SK-N-SH (cell line): ENCODE measurements around the gene ZEB1. TPM values are rescaled to one million over a fixed set of nuclear protein-coding genes. Genes with fewer than 3 reads are reported as not detected.

Experiments
- CTCF ChIA-PET: fragments of 300-600, 350-600 bp; formaldehyde crosslinking; extraction: SDS; loops from one replicate; lab custom pipeline; 2021; lab: Yijun Ruan, JAX
- POLR2A ChIA-PET: fragments of 350-600 bp; sonication (Branson Sonifier 250); formaldehyde crosslinking; extraction: SDS; loops from one replicate; lab custom pipeline; 2020; ENCODE audit warnings: antibody characterized with exemption, inconsistent platforms; lab: Yijun Ruan, JAX
- DNase-seq: peaks from one replicate; pipeline ENCODE4 v3.0.0; 2012
- H2AFZ ChIP-seq: fragments of 200-600 bp; sonication (generic); 2 replicates; pipeline ENCODE4 v1.8.1; 2016; ENCODE audit warnings: antibody characterized with exemption, mild to moderate bottlenecking, low read depth
- H3F3A ChIP-seq: fragments of 200-600 bp; sonication (generic); replicated peaks from 2 replicates; pipeline ENCODE3; 2016; ENCODE audit warnings: antibody characterized with exemption, mild to moderate bottlenecking; ENCODE audit not compliant: insufficient read depth
- H3K27ac ChIP-seq, 2 experiments: fragments of 200-500 bp in 1 of 2; fragments of 200-600 bp in 1 of 2; sonication (Bioruptor generic) in 1 of 2; sonication (generic), shearing (Covaris generic) in 1 of 2; 2 replicates each; pipeline versions ENCODE4 v1.5.1 to v1.6.1; 2014 to 2016; ENCODE audit warnings: low read depth in 2 of 2, inconsistent platforms in 1 of 2, low read length in 1 of 2, mild to moderate bottlenecking in 1 of 2, mixed read lengths in 1 of 2
- H3K27me3 ChIP-seq: fragments of 200-600 bp; sonication (generic), shearing (Covaris generic); 2 replicates; pipeline ENCODE4 v1.6.1; 2016; ENCODE audit warnings: mixed run types; ENCODE audit not compliant: insufficient read depth
- H3K36me3 ChIP-seq, 2 experiments: fragments of 200-500 bp in 1 of 2; fragments of 200-600 bp in 1 of 2; sonication (Bioruptor generic) in 1 of 2; sonication (generic) in 1 of 2; replicated peaks in 1 of 2; 2 replicates each; pipeline versions ENCODE3 to v1.5.1; 2014 to 2016; ENCODE audit warnings: low read length in 1 of 2, mild to moderate bottlenecking in 1 of 2; ENCODE audit not compliant: insufficient read depth in 2 of 2, control insufficient read depth in 1 of 2
- H3K4me1 ChIP-seq, 2 experiments: fragments of 200-500 bp in 1 of 2; fragments of 200-600 bp in 1 of 2; sonication (Bioruptor generic) in 1 of 2; sonication (generic), shearing (Covaris generic) in 1 of 2; 2 replicates each; pipeline versions ENCODE4 v1.5.1 to v1.6.1; 2014 to 2016; ENCODE audit warnings: low read depth in 1 of 2, low read length in 1 of 2, mixed run types in 1 of 2; ENCODE audit not compliant: insufficient read depth in 2 of 2, control insufficient read depth in 1 of 2
- H3K4me2 ChIP-seq: fragments of 200-600 bp; sonication (generic), shearing (Covaris generic); 2 replicates; pipeline ENCODE4 v1.6.1; 2017; ENCODE audit warnings: mixed run types
- H3K4me3 ChIP-seq, 2 experiments: fragments of 200-500 bp in 1 of 2; fragments of 200-600 bp in 1 of 2; sonication (Bioruptor generic) in 1 of 2; sonication (generic), shearing (Covaris generic) in 1 of 2; 2 replicates each; pipeline versions ENCODE4 v1.5.1 to v1.8.1; 2014 to 2016; ENCODE audit warnings: low read depth in 2 of 2, inconsistent platforms in 1 of 2, low read length in 1 of 2, mild to moderate bottlenecking in 1 of 2, mixed read lengths in 1 of 2, moderate library complexity in 1 of 2
- H3K79me2 ChIP-seq: fragments of 200-600 bp; sonication (generic); 2 replicates; pipeline ENCODE4 v1.8.1; 2017; ENCODE audit warnings: mild to moderate bottlenecking; ENCODE audit not compliant: insufficient read depth
- H3K9ac ChIP-seq: fragments of 200-600 bp; sonication (generic); 2 replicates; pipeline ENCODE4 v1.6.1; 2017; ENCODE audit warnings: mixed run types
- H3K9me2 ChIP-seq: fragments of 200-600 bp; sonication (generic); 2 replicates; pipeline ENCODE4 v1.6.1; 2017; ENCODE audit warnings: mixed run types
- H3K9me3 ChIP-seq: fragments of 200-600 bp; sonication (generic); 2 replicates; pipeline ENCODE4 v1.6.1; 2017; ENCODE audit warnings: mixed run types, mild to moderate bottlenecking, moderate library complexity
- H4K20me1 ChIP-seq: fragments of 200-600 bp; sonication (generic); 2 replicates; pipeline ENCODE4 v1.6.1; 2017; ENCODE audit warnings: mild to moderate bottlenecking, mixed run types; ENCODE audit not compliant: insufficient read depth
- CHD2 ChIP-seq: fragments of 150-350 bp; IDR thresholded peaks from 2 replicates; pipeline ENCODE4 v1.6.1; 2018; ENCODE audit warnings: low read length; ENCODE audit not compliant: partially characterized antibody
- ELF1 ChIP-seq: IDR thresholded peaks from 2 replicates; pipeline ENCODE4 v1.4.0; 2012
- EZH2phosphoT487 ChIP-seq: fragments of 200-600 bp; sonication (generic); IDR thresholded peaks from 2 replicates; pipeline ENCODE4 v1.6.1; 2017; ENCODE audit warnings: low read depth, mixed run types, mild to moderate bottlenecking, antibody characterized with exemption, moderate library complexity, borderline replicate concordance
- FOSL2 ChIP-seq: IDR thresholded peaks from 2 replicates; pipeline ENCODE4 v1.4.0; 2012; ENCODE audit warnings: low read depth, mild to moderate bottlenecking, moderate library complexity, borderline replicate concordance
- FOXJ3 ChIP-seq: sonication (generic); formaldehyde crosslinking; IDR thresholded peaks from 2 replicates; pipeline ENCODE4 v1.5.1; 2020; ENCODE audit warnings: mild to moderate bottlenecking, missing genetic modification reagents
- GABPA ChIP-seq: IDR thresholded peaks from 2 replicates; pipeline ENCODE4 v1.4.0; 2012; ENCODE audit warnings: low read depth, mild to moderate bottlenecking
- JUND ChIP-seq: IDR thresholded peaks from 2 replicates; pipeline ENCODE4 v1.4.0; 2012
- MEF2A ChIP-seq: IDR thresholded peaks from 2 replicates; pipeline ENCODE4 v1.4.0; 2012; ENCODE audit warnings: low read depth, borderline replicate concordance
- NFIC ChIP-seq: IDR thresholded peaks from 2 replicates; pipeline ENCODE4 v1.4.0; 2012; ENCODE audit warnings: borderline replicate concordance
- POLR2AphosphoS5 ChIP-seq: IDR thresholded peaks from 2 replicates; pipeline ENCODE4 v1.6.1; 2012; ENCODE audit warnings: low read depth, low read length
- RCOR1 ChIP-seq: fragments of 150-350 bp; IDR thresholded peaks from 2 replicates; pipeline ENCODE4 v1.6.1; 2017; ENCODE audit warnings: antibody characterized with exemption, low read length
- SIN3A ChIP-seq: IDR thresholded peaks from 2 replicates; pipeline ENCODE4 v1.6.1; 2012; ENCODE audit warnings: low read depth, mild to moderate bottlenecking, low read length, moderate library complexity, borderline replicate concordance
- TAF1 ChIP-seq: IDR thresholded peaks from 2 replicates; pipeline ENCODE4 v1.6.1; 2012; ENCODE audit warnings: low read depth, mild to moderate bottlenecking, low read length, moderate library complexity, borderline replicate concordance
- TCF12 ChIP-seq: IDR thresholded peaks from 2 replicates; pipeline ENCODE4 v1.4.0; 2012
- WGBS: methylation state at CpG from one replicate; pipeline ENCODE4 v1.1.6; 2017; ENCODE audit warnings: low lambda C conversion rate; 5-methylcytosine and 5-hydroxymethylcytosine counted together
- polyA plus RNA-seq, 3 experiments: library from polyadenylated mRNA; depleted of rRNA; stranded (reverse); fragments of >200 nt; gene quantifications; 2 replicates each; pipeline ENCODE4 v1.2.3, GENCODE V29; 2012
- TF ChIP-seq, protein P1 (sequence below): fragments of 150-350 bp; IDR thresholded peaks from 2 replicates; pipeline ENCODE4 v1.6.1; 2017; ENCODE audit warnings: antibody characterized with exemption, low read length, low read depth, borderline replicate concordance
- TF ChIP-seq, protein P2 (sequence below): IDR thresholded peaks from 2 replicates; pipeline ENCODE4 v1.4.0; 2012; ENCODE audit warnings: low read depth
- TF ChIP-seq, protein P3 (sequence below): fragments of 150-350 bp; IDR thresholded peaks from 2 replicates; pipeline ENCODE4 v1.6.1; 2016; ENCODE audit warnings: mild to moderate bottlenecking, low read depth, low read length
- TF ChIP-seq, protein P4 (sequence below): fragments of 200-600 bp; sonication (generic); IDR thresholded peaks from 2 replicates; pipeline ENCODE4 v1.6.1; 2017; ENCODE audit warnings: antibody characterized with exemption, mild to moderate bottlenecking, moderate library complexity

Gene ZEB1
- polyA plus RNA-seq, 1 of the 3 experiments (the other 2 are of a cell fraction) = 5.4 TPM

DNA sequence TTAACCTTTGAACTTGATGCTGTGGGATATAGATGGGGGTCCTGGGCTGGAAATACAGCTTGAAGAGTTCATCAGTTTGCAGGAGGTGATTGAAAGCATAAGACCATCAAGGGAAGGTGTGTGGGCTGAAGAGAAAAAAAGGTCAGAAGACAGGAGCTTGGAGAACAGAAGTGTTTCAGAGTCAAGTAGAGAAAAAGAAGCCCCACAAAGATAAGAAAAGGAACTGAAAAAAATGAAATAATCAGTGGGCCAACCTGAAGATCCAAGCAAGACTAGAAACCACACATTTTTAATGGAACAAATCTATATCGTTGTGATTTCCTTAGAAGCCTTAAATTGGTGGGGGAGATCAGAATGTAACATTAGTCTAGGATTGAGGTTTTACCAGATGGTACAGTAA is 22.5 kb downstream of the ZEB1 start:
- Histone ChIP-seq H3K9ac (no peak overlapping the region), H3F3A (peaks cover 3% of the 10 kb centered on the region), H4K20me1 (0 out of 2 replicates have a peak, but pooled peaks cover 3% of the 10 kb centered on the region), H3K4me3 (no peak overlapping the region), H3K9me3 (no peaks in the 10 kb centered on the region), H3K79me2 (peaks cover 91% of the 10 kb centered on the region), H3K4me2 (no peak overlapping the region), H3K9me2 (no peaks in the 10 kb centered on the region), H3K27ac (no peak overlapping the region), H2AFZ (no peak overlapping the region), H3K27me3 (no peaks in the 10 kb centered on the region), H3K36me3 (no peaks in the 10 kb centered on the region), H3K4me1 (no peaks in the 10 kb centered on the region; a peak in 1 of 4 replicates)
- 95% methylated on average over 1 of the region's 1 CpG for WGBS
- CTCF ChIA-PET = interaction anchor here (1.5 kb wide), 1 partner anchor 428 kb away, joined by 3 read pairs; no protein-coding TSS in a partner anchor
- DNase-seq = no peak
- POLR2A ChIA-PET = no interaction called here
- TF ChIP-seq NFIC (no peak), RCOR1 (no peak), POLR2AphosphoS5 (no peak), TCF12 (no peak), FOXJ3 (CRISPR knock-in tag) (no peak)
- TF ChIP-seq, all 33 proteins: peak for 0

DNA sequence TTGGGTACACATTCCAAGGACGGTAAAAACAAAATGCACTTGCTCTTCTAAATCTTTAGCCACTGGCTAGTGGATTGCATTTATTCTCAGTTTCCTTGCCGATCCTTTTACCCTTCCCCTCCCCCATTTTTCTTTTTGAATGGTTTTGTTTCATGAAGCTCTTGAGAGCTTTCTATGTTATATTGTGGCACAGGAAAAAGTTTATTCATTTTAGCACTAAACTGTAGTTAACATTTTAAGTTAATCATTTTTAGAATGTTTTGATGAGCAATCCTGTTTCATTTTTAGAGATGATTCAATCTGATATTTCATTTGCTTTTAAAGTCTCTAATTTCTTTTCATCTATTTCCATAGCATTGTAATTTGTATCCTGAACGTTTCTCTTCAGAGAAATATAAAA is 24.0 kb downstream of the ZEB1 start:
- TF ChIP-seq GABPA (no peak), CHD2 (no peak), MEF2A (no peak), FOXJ3 (CRISPR knock-in tag) (no peak), FOSL2 (no peak), EZH2phosphoT487 (no peak)
- no peak overlapping the region for H3K9ac ChIP-seq
- H3F3A ChIP-seq = peaks cover 3% of the 10 kb centered on the region
- no peak for DNase-seq
- H3K27ac ChIP-seq = no peak overlapping the region
- H2AFZ ChIP-seq = no peak overlapping the region
- no peak overlapping the region for H3K4me2 ChIP-seq
- ChIA-PET POLR2A (no interaction called here), CTCF (interaction anchor here (1.2 kb wide), 1 partner anchor 10 kb away, joined by 7 read pairs; no protein-coding TSS in a partner anchor)
- no peaks in the 10 kb centered on the region for H3K9me2 ChIP-seq
- H3K4me3 ChIP-seq = no peak overlapping the region
- H3K4me1 ChIP-seq = peaks cover 0 to 4% of the 10 kb centered on the region in 2 experiments; a peak in 2 of 4 replicates
- no peaks in the 10 kb centered on the region for H3K27me3 ChIP-seq
- no peaks in the 10 kb centered on the region for H3K9me3 ChIP-seq
- peaks cover 3% of the 10 kb centered on the region; the same call in 1 of the 2 replicates for H4K20me1 ChIP-seq
- 83% methylated on average over 3 of the region's 3 CpGs for WGBS
- H3K36me3 ChIP-seq = no peaks in the 10 kb centered on the region
- peaks cover 95% of the 10 kb centered on the region for H3K79me2 ChIP-seq

DNA sequence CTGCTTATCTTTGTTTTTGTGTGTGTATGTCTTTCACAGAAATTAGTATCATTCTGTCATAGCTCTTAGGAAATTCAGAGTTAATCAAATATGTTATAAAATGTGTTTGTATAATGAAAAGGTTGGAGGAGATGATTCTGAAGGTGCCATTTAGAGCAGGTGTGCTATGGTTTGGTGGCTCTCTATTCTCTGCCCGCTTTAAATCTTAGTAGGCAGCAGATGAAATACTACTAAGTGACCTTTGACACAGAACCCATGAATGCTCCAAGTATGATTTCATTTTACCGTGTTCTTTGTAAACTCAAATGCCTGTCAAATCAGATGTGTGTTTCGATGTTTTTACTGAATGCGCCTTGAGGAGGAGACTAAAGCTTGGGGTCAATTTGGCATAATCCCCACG is 24.5 kb downstream of the ZEB1 start:
- Histone ChIP-seq H3K4me3 (no peak overlapping the region), H3K4me2 (no peak overlapping the region), H3K27me3 (no peaks in the 10 kb centered on the region), H3K9me3 (no peaks in the 10 kb centered on the region), H3K36me3 (no peaks in the 10 kb centered on the region), H3K27ac (no peak overlapping the region), H4K20me1 (peaks cover 3% of the 10 kb centered on the region; the same call in 1 of the 2 replicates), H3K4me1 (peaks cover 0 to 4% of the 10 kb centered on the region in 2 experiments; a peak in 2 of 4 replicates), H2AFZ (no peak overlapping the region), H3F3A (peaks cover 3% of the 10 kb centered on the region), H3K9ac (no peak overlapping the region), H3K79me2 (peaks cover 96% of the 10 kb centered on the region), H3K9me2 (no peaks in the 10 kb centered on the region)
- TF ChIP-seq FOSL2 (no peak), TAF1 (no peak), CHD2 (no peak), ELF1 (no peak), NFIC (no peak), JUND (no peak), SIN3A (no peak), GABPA (no peak), POLR2AphosphoS5 (no peak)
- TF ChIP-seq, protein P1, sequence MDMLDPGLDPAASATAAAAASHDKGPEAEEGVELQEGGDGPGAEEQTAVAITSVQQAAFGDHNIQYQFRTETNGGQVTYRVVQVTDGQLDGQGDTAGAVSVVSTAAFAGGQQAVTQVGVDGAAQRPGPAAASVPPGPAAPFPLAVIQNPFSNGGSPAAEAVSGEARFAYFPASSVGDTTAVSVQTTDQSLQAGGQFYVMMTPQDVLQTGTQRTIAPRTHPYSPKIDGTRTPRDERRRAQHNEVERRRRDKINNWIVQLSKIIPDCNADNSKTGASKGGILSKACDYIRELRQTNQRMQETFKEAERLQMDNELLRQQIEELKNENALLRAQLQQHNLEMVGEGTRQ = no peak
- TF ChIP-seq, protein P2, sequence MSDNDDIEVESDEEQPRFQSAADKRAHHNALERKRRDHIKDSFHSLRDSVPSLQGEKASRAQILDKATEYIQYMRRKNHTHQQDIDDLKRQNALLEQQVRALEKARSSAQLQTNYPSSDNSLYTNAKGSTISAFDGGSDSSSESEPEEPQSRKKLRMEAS = no peak
- TF ChIP-seq, protein P3, sequence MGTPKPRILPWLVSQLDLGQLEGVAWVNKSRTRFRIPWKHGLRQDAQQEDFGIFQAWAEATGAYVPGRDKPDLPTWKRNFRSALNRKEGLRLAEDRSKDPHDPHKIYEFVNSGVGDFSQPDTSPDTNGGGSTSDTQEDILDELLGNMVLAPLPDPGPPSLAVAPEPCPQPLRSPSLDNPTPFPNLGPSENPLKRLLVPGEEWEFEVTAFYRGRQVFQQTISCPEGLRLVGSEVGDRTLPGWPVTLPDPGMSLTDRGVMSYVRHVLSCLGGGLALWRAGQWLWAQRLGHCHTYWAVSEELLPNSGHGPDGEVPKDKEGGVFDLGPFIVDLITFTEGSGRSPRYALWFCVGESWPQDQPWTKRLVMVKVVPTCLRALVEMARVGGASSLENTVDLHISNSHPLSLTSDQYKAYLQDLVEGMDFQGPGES = no peak
- TF ChIP-seq, protein P4, sequence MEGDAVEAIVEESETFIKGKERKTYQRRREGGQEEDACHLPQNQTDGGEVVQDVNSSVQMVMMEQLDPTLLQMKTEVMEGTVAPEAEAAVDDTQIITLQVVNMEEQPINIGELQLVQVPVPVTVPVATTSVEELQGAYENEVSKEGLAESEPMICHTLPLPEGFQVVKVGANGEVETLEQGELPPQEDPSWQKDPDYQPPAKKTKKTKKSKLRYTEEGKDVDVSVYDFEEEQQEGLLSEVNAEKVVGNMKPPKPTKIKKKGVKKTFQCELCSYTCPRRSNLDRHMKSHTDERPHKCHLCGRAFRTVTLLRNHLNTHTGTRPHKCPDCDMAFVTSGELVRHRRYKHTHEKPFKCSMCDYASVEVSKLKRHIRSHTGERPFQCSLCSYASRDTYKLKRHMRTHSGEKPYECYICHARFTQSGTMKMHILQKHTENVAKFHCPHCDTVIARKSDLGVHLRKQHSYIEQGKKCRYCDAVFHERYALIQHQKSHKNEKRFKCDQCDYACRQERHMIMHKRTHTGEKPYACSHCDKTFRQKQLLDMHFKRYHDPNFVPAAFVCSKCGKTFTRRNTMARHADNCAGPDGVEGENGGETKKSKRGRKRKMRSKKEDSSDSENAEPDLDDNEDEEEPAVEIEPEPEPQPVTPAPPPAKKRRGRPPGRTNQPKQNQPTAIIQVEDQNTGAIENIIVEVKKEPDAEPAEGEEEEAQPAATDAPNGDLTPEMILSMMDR = no peak
- CTCF ChIA-PET = interaction anchor here (1.8 kb wide), 1 partner anchor 15 kb away, joined by 4 read pairs; no protein-coding TSS in a partner anchor
- POLR2A ChIA-PET = no interaction called here
- 96% methylated on average over 5 of the region's 5 CpGs for WGBS
- no peak for DNase-seq
